ENCODE measurements around the gene CEACAM18.

- no peak for TF ChIP-seq CTCF (IDR thresholded peaks at IDR 0.05)
- TF ChIP-seq ZFX (IDR thresholded peaks at IDR 0.05; ENCODE audit: borderline replicate concordance) = no peak
Measured at GRCh38 chr19:51458899-51459505, 19.3 kb upstream of the CEACAM18 start.

Measured in 22Rv1 (cell line).